Naive thymus-derived CD4-positive, alpha-beta T cell (primary cell): ENCODE measurements around the gene SYNPO. TPM values are rescaled to one million over a fixed set of nuclear protein-coding genes. Genes with fewer than 3 reads are reported as not detected.
A peak's percentile ranks its signal among the peaks of the same experiment; 100 is the strongest.

Source experiments
- ATAC-seq: fragments of 150-1000 bp; cut with Tn5 transposase; 2 replicates; pipeline ENCODE4 v1.10.0; 2021; ENCODE audit warnings: mild to moderate bottlenecking, moderate library complexity
- CTCF ChIA-PET: fragments of 350-600 bp; sonication (Branson Sonifier 250); formaldehyde crosslinking; loops from one replicate; lab custom pipeline; 2021; ENCODE audit warnings: antibody characterized with exemption; lab: Charles Lee
- POLR2A ChIA-PET: fragments of 350-600 bp; sonication (Branson Sonifier 250); formaldehyde crosslinking; loops from one replicate; lab custom pipeline; 2021; ENCODE audit warnings: antibody characterized with exemption, inconsistent platforms; lab: Charles Lee
- DNase-seq, 9 donors: peaks; one replicate each; pipeline versions ENCODE4 v3.0.0 to v3.0.0-alpha.2; 2020 to 2022; ENCODE audit warnings: mixed read lengths in 1 of 9
- H3K27ac ChIP-seq: one replicate; pipeline ENCODE4 v1.7.0; 2013; ENCODE audit warnings: mild to moderate bottlenecking, low read depth, low read length, moderate library complexity
- H3K27me3 ChIP-seq, 2 donors: one replicate each; pipeline ENCODE4 v1.7.0; 2013; ENCODE audit warnings: low read length in 2 of 2, mild to moderate bottlenecking in 2 of 2, moderate library complexity in 2 of 2; ENCODE audit not compliant: control insufficient read depth in 2 of 2, insufficient read depth in 2 of 2
- H3K36me3 ChIP-seq, 3 experiments: 1 replicate in 2 of 3; 2 replicates in 1 of 3; pipeline ENCODE4 v1.7.0; 2013; ENCODE audit warnings: low read length in 3 of 3, mild to moderate bottlenecking in 3 of 3, moderate library complexity in 1 of 3; ENCODE audit not compliant: insufficient read depth in 3 of 3, control insufficient read depth in 2 of 3
- H3K4me1 ChIP-seq, 2 donors: one replicate each; pipeline ENCODE4 v1.7.0; 2013; ENCODE audit warnings: low read length in 2 of 2, mild to moderate bottlenecking in 2 of 2, moderate library complexity in 1 of 2; ENCODE audit not compliant: control insufficient read depth in 2 of 2, insufficient read depth in 2 of 2
- H3K4me3 ChIP-seq: 2 replicates; pipeline ENCODE4 v1.7.0; 2013; ENCODE audit warnings: mild to moderate bottlenecking, low read length
- H3K9me3 ChIP-seq, 3 experiments: 1 replicate in 2 of 3; 2 replicates in 1 of 3; pipeline ENCODE4 v1.7.0; 2013; ENCODE audit warnings: low read length in 3 of 3; ENCODE audit not compliant: control insufficient read depth in 2 of 3
- H3K27ac Mint-ChIP-seq, 9 donors: one replicate each; pipeline ENCODE4 v1.8.0; 2020 to 2022; ENCODE audit warnings: mixed read lengths in 9 of 9, mild to moderate bottlenecking in 8 of 9, moderate library complexity in 5 of 9, inconsistent platforms in 2 of 9
- H3K27me3 Mint-ChIP-seq, 5 donors: one replicate each; pipeline ENCODE4 v1.8.0; 2021 to 2022; ENCODE audit warnings: mixed read lengths in 5 of 5, mild to moderate bottlenecking in 1 of 5
- H3K36me3 Mint-ChIP-seq, 5 donors: one replicate each; pipeline ENCODE4 v1.8.0; 2020 to 2022; ENCODE audit warnings: mixed read lengths in 5 of 5, mild to moderate bottlenecking in 3 of 5, inconsistent platforms in 1 of 5
- H3K4me1 Mint-ChIP-seq, 7 donors: one replicate each; pipeline ENCODE4 v1.8.0; 2020 to 2022; ENCODE audit warnings: mixed read lengths in 7 of 7, mild to moderate bottlenecking in 3 of 7, inconsistent platforms in 1 of 7
- H3K4me3 Mint-ChIP-seq, 10 donors: one replicate each; pipeline ENCODE4 v1.8.0; 2020 to 2022; ENCODE audit warnings: mild to moderate bottlenecking in 10 of 10, mixed read lengths in 10 of 10, moderate library complexity in 6 of 10, inconsistent platforms in 2 of 10
- H3K9me3 Mint-ChIP-seq, 11 donors: one replicate each; pipeline ENCODE4 v1.8.0; 2020 to 2022; ENCODE audit warnings: mixed read lengths in 11 of 11, mild to moderate bottlenecking in 4 of 11, inconsistent platforms in 1 of 11, moderate library complexity in 1 of 11
- intact Hi-C, 2 donors: fragments of 100-400 bp; cut with micrococcal nuclease; formaldehyde crosslinking; loops; one replicate each; pipeline ENCODE4 v1.15.1; 2023
- polyA plus RNA-seq, 2 donors: library from polyadenylated mRNA; unstranded; fragments of 300-500 nt; fragmentation: Illumina TruSeq; gene quantifications; one replicate each; pipeline ENCODE4 v1.2.3, GENCODE V29; 2021
- total RNA-seq, 6 experiments: library from RNA in 5 of 6; stranded (reverse) in 5 of 6; gene quantifications; 1 replicate in 5 of 6; 2 replicates in 1 of 6; pipeline ENCODE4 v1.2.3 and lab custom pipeline; 2021 to 2026

The SYNPO gene
- total and polyA plus RNA-seq, 7 experiments from 2014 or later = 0.07 to 0.59 (median 0.12) TPM; not detected in 3

GRCh38 chr5:150633429-150633828, 7.0 kb upstream of the SYNPO start:
- H3K27ac ChIP-seq = no peak overlapping the region
- intact Hi-C loops = no loop called here
- Mint-ChIP-seq H3K36me3 (no peaks in the 10 kb centered on the region), H3K27ac (no peak overlapping the region), H3K27me3 (peaks cover 0 to 18% (median 0%) of the 10 kb centered on the region in 5 donors), H3K4me1 (peaks cover 0 to 2% (median 0%) of the 10 kb centered on the region in 7 donors), H3K9me3 (peaks cover 0 to 2% (median 0%) of the 10 kb centered on the region in 11 donors), H3K4me3 (no peak overlapping the region)
- H3K36me3 ChIP-seq = no peaks in the 10 kb centered on the region
- no peaks in the 10 kb centered on the region for H3K4me1 ChIP-seq
- CTCF ChIA-PET = no interaction called here
- POLR2A ChIA-PET = interaction anchor here (0.8 kb wide), 1 partner anchor 1307 kb away, joined by 4 read pairs; no protein-coding TSS in a partner anchor
- no peaks in the 10 kb centered on the region for H3K27me3 ChIP-seq
- no peaks in the 10 kb centered on the region for H3K9me3 ChIP-seq
- ATAC-seq (no peak), DNase-seq (no peak)
- no peak overlapping the region for H3K4me3 ChIP-seq

- H3K9me3 Mint-ChIP-seq = peaks cover 0 to 2% (median 0%) of the 10 kb centered on the region in 11 donors
- CTCF ChIA-PET = no interaction called here
- no peak for DNase-seq
- no peaks in the 10 kb centered on the region for H3K36me3 Mint-ChIP-seq
- peaks cover 0 to 18% (median 4%) of the 10 kb centered on the region in 5 donors for H3K27me3 Mint-ChIP-seq
- no peak overlapping the region for H3K4me3 Mint-ChIP-seq
- Histone ChIP-seq H3K27ac (no peak overlapping the region), H3K36me3 (no peaks in the 10 kb centered on the region), H3K4me1 (no peaks in the 10 kb centered on the region), H3K9me3 (no peaks in the 10 kb centered on the region), H3K4me3 (no peak overlapping the region), H3K27me3 (no peaks in the 10 kb centered on the region)
- no peak overlapping the region for H3K27ac Mint-ChIP-seq
- peaks cover 0 to 5% (median 0%) of the 10 kb centered on the region in 7 donors for H3K4me1 Mint-ChIP-seq
- intact Hi-C loops = no loop called here
- POLR2A ChIA-PET = no interaction called here
- ATAC-seq = no peak
Observed at GRCh38 chr5:150636391-150637244, 3.8 kb upstream of the SYNPO start.

- ATAC-seq (no peak), DNase-seq (no peak)
- Histone ChIP-seq H3K27ac (no peak overlapping the region), H3K4me1 (no peaks in the 10 kb centered on the region), H3K36me3 (no peaks in the 10 kb centered on the region), H3K4me3 (no peak overlapping the region), H3K9me3 (no peaks in the 10 kb centered on the region), H3K27me3 (no peaks in the 10 kb centered on the region)
- POLR2A ChIA-PET = no interaction called here
- Mint-ChIP-seq H3K4me3 (no peak overlapping the region), H3K4me1 (peaks cover 0 to 5% (median 0%) of the 10 kb centered on the region in 7 donors), H3K36me3 (no peaks in the 10 kb centered on the region), H3K27me3 (peaks cover 0 to 18% (median 4%) of the 10 kb centered on the region in 5 donors), H3K27ac (no peak overlapping the region), H3K9me3 (peaks cover 0 to 2% (median 0%) of the 10 kb centered on the region in 11 donors)
- CTCF ChIA-PET = no interaction called here
- intact Hi-C loops = no loop called here
Observed at GRCh38 chr5:150637245-150638052, 3.0 kb upstream of the SYNPO start.

- CTCF ChIA-PET = no interaction called here
- ATAC-seq = no peak
- Mint-ChIP-seq H3K36me3 (no peaks in the 10 kb centered on the region), H3K4me3 (no peak overlapping the region), H3K27ac (peak overlapping the region in 1 of 9 donors; percentile 40), H3K27me3 (peaks cover 0 to 18% (median 4%) of the 10 kb centered on the region in 5 donors), H3K9me3 (peaks cover 0 to 2% (median 0%) of the 10 kb centered on the region in 11 donors), H3K4me1 (peaks cover 0 to 5% (median 0%) of the 10 kb centered on the region in 7 donors)
- no peak overlapping the region for H3K4me3 ChIP-seq
- POLR2A ChIA-PET = no interaction called here
- no peaks in the 10 kb centered on the region for H3K27me3 ChIP-seq
- H3K36me3 ChIP-seq = no peaks in the 10 kb centered on the region
- intact Hi-C loops = no loop called here
- no peak for DNase-seq
- H3K27ac ChIP-seq = no peak overlapping the region
- no peaks in the 10 kb centered on the region for H3K4me1 ChIP-seq
- no peaks in the 10 kb centered on the region for H3K9me3 ChIP-seq
Observed at GRCh38 chr5:150638053-150638444, 2.4 kb upstream of the SYNPO start.

- ATAC-seq (no peak), DNase-seq (no peak)
- POLR2A ChIA-PET = no interaction called here
- intact Hi-C loops = no loop called here
- Mint-ChIP-seq H3K4me3 (no peak overlapping the region), H3K4me1 (peaks cover 0 to 5% (median 0%) of the 10 kb centered on the region in 7 donors), H3K9me3 (peaks cover 0 to 2% (median 0%) of the 10 kb centered on the region in 11 donors), H3K36me3 (no peaks in the 10 kb centered on the region), H3K27ac (peak overlapping the region in 1 of 9 donors; percentile 40), H3K27me3 (peaks cover 0 to 18% (median 4%) of the 10 kb centered on the region in 5 donors)
- Histone ChIP-seq H3K4me3 (no peak overlapping the region), H3K4me1 (no peaks in the 10 kb centered on the region), H3K27me3 (no peaks in the 10 kb centered on the region), H3K36me3 (no peaks in the 10 kb centered on the region), H3K27ac (no peak overlapping the region), H3K9me3 (no peaks in the 10 kb centered on the region)
- CTCF ChIA-PET = no interaction called here
Observed at GRCh38 chr5:150638488-150639376, 1.7 kb upstream of the SYNPO start.

GRCh38 chr5:150639377-150639692, 1.1 kb upstream of the SYNPO start:
- ChIA-PET CTCF (no interaction called here), POLR2A (no interaction called here)
- peaks cover 0 to 5% (median 0%) of the 10 kb centered on the region in 7 donors for H3K4me1 Mint-ChIP-seq
- H3K27ac ChIP-seq = no peak overlapping the region
- intact Hi-C loops = no loop called here
- no peaks in the 10 kb centered on the region for H3K36me3 Mint-ChIP-seq
- H3K9me3 Mint-ChIP-seq = peaks cover 0 to 2% (median 0%) of the 10 kb centered on the region in 11 donors
- no peak overlapping the region for H3K4me3 ChIP-seq
- no peaks in the 10 kb centered on the region for H3K27me3 ChIP-seq
- no peaks in the 10 kb centered on the region for H3K36me3 ChIP-seq
- ATAC-seq = no peak
- H3K27ac Mint-ChIP-seq = no peak overlapping the region
- DNase-seq = no peak
- H3K4me1 ChIP-seq = no peaks in the 10 kb centered on the region
- no peak overlapping the region for H3K4me3 Mint-ChIP-seq
- no peaks in the 10 kb centered on the region for H3K9me3 ChIP-seq
- peaks cover 0 to 16% (median 4%) of the 10 kb centered on the region in 5 donors for H3K27me3 Mint-ChIP-seq
